GM18907 (cell line): ENCODE results near the gene CFAP141.
"Not testable (repeated sequence)": the region's sequence is repeated elsewhere in the genome, so short reads cannot be mapped to it uniquely, and the experiment has no call there.

Source experiments
- ATAC-seq: cut with Tn5 transposase; IDR thresholded peaks from one replicate; pipeline ENCODE4 v1.9.1; 2021; ENCODE audit warnings: mild to moderate bottlenecking, moderate library complexity; ENCODE audit not compliant: unreplicated experiment

The CFAP141 gene

GRCh38 chr1:154208677-154209388, 2.7 kb upstream of the CFAP141 start:
- no peak for ATAC-seq

- ATAC-seq = no peak
Measured at GRCh38 chr1:154207262-154207661, 1.1 kb upstream of the CFAP141 start.

GRCh38 chr1:154205778-154206177, 355 bp downstream of the CFAP141 start:
- ATAC-seq = not testable (repeated sequence)

- no peak for ATAC-seq
Measured at GRCh38 chr1:154199563-154199879, 6.6 kb downstream of the CFAP141 start.

- no peak for ATAC-seq
Measured at GRCh38 chr1:154198756-154199562, 7.2 kb downstream of the CFAP141 start.

GRCh38 chr1:154193821-154194220, 12.3 kb downstream of the CFAP141 start:
- ATAC-seq = no peak

GRCh38 chr1:154192476-154192875, 13.7 kb downstream of the CFAP141 start:
- ATAC-seq = no peak

GRCh38 chr1:154191990-154192461, 14.1 kb downstream of the CFAP141 start, which contains the start of gene TPM3:
TPM3 (minus strand) TSS chr1:154192100; CDS start chr1:154192018, 82 bp downstream.
- ATAC-seq = no peak

GRCh38 chr1:154190550-154190949, 15.6 kb downstream of the CFAP141 start:
- ATAC-seq = no peak

GRCh38 chr1:154186852-154187501, 19.2 kb downstream of the CFAP141 start:
- no peak for ATAC-seq

- no peak for ATAC-seq
Measured at GRCh38 chr1:154186177-154186576, 20.0 kb downstream of the CFAP141 start.

- peak; percentile 82 for ATAC-seq
Measured at GRCh38 chr1:154183046-154183915, 22.9 kb downstream of the CFAP141 start.

GRCh38 chr1:154182344-154183045, 23.6 kb downstream of the CFAP141 start:
- ATAC-seq = peak; percentile 59

- no peak for ATAC-seq
Measured at GRCh38 chr1:154181944-154182343, 24.2 kb downstream of the CFAP141 start.

- ATAC-seq = peak; percentile 26
Measured at GRCh38 chr1:154179946-154180687, 26.0 kb downstream of the CFAP141 start.

GRCh38 chr1:154178911-154179811, 27.0 kb downstream of the CFAP141 start:
- no peak for ATAC-seq

- no peak for ATAC-seq
Measured at GRCh38 chr1:154178013-154178412, 28.1 kb downstream of the CFAP141 start.

GRCh38 chr1:154176337-154176736, 29.8 kb downstream of the CFAP141 start:
- ATAC-seq = no peak
